ENCODE measurements around the gene TP63.

TP63 gene

GRCh38 chr3:189853906-189854305 lies 222.7 kb downstream of the TP63 start:
- no peak for DNase-seq (ENCODE audit: low spot score)

- no peak for DNase-seq (ENCODE audit: low spot score)
Measured at GRCh38 chr3:189860296-189860695, 229.1 kb downstream of the TP63 start.

DNA sequence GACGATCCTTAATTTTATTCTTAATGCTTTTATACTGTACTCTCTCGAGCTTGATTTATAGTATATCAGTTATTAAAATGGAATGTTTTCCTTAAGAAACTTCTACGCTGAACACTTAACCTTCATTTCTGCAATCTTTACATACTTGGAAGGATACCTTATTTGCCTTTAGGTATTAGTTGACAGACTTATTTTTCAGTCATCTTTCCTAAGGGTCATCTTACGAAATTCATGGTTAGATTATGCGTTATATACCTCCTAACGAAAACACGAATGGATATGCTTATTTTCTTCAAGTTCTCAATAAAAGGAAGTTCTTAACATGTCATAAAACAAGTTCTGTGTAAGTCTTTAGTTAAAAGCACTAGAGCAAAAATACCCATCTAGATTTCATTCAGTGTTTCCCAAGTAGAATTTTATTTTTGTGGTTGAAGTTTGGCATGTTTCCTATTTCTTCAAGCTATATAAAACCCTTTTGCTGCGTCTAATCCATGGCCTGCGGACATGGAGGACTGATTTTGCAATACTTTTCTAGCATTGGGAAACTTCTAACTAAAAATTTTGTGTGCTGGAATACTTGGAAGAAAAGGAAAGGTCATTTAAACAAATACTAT lies 231.3 kb downstream of the TP63 start:
- no peak for DNase-seq (ENCODE audit: low spot score)

GRCh38 chr3:189863031-189863430 lies 231.8 kb downstream of the TP63 start:
- no peak for DNase-seq (ENCODE audit: low spot score)

DNA sequence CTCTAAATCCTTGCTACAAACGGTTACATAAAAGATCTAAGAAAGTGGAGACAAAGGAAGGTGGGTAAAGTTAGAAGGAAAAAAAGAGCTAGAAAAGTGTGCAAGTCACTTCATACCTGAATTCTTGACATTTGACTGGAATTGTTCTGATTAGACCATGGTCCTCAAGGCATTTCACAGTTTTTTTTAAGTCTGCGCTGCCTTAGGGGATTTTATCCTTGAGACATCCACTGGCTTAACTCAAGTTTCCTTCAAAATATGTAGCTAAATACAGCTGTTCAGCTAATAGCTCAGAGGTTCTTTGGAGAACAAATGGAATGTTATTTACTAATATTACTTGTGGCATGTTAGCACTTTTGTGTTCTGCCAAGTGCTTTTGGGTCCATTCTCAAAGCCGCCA lies 236.9 kb downstream of the TP63 start:
- no peak for DNase-seq (ENCODE audit: low spot score)

- DNase-seq (ENCODE audit: low spot score): no peak
Measured at GRCh38 chr3:189869165-189869564, 238.0 kb downstream of the TP63 start.

DNA sequence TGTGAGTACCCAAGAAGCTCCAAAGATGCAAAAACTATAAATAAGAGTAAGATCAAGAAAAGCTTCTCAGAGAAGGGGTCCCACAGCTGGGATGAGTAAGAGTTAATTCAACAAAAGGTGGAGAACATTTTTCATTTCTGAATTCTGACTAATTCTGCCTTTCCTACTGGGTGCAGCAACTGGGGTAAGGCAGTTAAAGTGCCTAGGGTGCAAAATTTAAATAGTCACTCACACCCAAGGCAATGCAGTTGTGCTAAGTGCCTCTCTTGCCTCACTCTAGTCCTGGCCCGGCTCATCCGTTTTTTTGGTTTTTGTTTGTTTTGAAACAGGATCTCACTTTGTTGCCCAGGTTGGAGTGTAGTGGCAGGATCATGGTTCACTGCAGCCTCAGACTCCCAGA lies 240.2 kb downstream of the TP63 start:
- no peak for DNase-seq (ENCODE audit: low spot score)

DNA sequence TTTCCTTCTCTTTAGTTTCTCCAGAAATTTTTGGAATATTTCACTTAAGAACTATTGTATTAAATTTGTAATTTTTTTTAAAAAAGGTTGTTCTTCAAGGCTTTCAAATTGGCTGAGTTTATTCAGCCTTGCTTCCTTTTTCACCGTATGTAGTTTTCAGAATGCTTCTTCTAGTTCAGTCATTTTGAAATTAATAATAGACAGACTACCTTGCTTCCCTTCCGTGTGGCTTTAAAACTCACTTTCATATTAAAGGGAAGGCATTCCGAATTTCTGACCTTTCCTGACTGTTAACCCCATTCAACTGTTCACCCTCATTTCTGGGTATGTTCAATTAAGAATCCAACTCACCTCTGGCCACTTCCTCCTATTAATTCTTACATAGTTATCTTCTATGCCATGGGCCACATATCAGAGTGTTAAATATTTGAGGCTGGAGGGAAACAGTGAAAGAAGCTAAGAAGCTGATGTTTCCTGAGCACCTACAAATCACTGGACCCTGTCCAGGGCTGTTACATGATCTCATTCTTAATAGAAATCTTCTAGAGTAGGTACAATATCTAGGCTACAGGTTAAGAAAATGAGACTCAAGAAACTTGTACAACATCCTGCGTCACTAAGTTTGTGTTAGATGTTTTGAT lies 252.0 kb downstream of the TP63 start:
- no peak for DNase-seq (ENCODE audit: low spot score)

- DNase-seq (ENCODE audit: low spot score): no peak
Measured at GRCh38 chr3:189890496-189890895, 259.3 kb downstream of the TP63 start.

DNA sequence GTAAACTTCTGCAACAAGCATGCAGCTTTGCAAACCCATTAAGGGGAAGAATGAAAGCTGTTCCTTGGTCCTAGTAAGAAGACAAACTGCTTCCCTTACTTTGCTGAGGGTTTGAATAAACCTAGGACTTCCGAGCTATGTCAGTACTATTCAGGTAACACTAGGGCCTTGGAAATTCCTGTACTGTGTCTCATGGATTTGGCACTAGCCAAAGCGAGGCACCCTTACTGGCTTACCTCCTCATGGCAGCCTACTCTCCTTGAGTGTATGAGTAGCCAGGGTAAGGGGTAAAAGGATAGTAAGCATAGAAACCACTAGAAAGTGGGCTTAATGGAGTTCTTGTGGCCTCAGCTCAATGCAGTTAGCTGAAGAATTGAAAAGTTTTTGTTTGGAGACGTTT lies 265.3 kb downstream of the TP63 start:
- no peak for DNase-seq (ENCODE audit: low spot score)

GRCh38 chr3:189897406-189897805 lies 266.2 kb downstream of the TP63 start:
- DNase-seq (ENCODE audit: low spot score): no peak

DNA sequence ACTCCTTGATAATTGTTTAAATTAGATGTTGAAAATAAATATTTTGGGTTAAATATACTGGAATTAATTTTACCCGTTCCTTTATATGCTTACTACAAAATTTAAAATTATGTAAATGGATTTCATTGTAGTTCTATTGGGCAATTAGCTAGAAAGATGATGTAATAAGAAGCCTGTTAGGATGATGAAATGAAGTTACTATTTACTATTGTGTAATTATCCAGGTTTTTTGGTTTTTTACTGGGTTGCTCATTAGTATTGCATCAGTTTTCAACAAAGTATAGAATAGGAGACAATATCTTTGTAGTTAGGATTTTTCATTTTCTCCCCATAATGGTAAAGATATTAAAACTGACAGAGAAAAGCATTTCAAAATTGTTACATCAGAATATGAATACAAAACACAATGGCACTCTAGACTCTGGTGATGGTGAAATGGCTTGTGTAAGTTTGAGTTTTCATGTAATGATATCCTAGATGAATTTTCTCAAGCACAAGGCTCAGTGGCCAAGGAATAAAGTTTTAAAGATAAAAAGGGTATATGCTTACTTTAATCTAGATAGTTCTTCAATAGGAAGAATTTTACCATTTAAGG lies 267.5 kb downstream of the TP63 start:
- DNase-seq (ENCODE audit: low spot score): no peak

- DNase-seq (ENCODE audit: low spot score): no peak
Measured at GRCh38 chr3:189899186-189899585, 268.0 kb downstream of the TP63 start.

- DNase-seq (ENCODE audit: low spot score): no peak
Measured at GRCh38 chr3:189900578-189900977, 269.4 kb downstream of the TP63 start.

GRCh38 chr3:189901481-189901880 lies 270.3 kb downstream of the TP63 start:
- no peak for DNase-seq (ENCODE audit: low spot score)

- no peak for DNase-seq (ENCODE audit: low spot score)
Measured at GRCh38 chr3:189902230-189903186, 271.3 kb downstream of the TP63 start.

GRCh38 chr3:189903562-189904250 lies 272.5 kb downstream of the TP63 start:
- no peak for DNase-seq (ENCODE audit: low spot score)

- DNase-seq (ENCODE audit: low spot score): no peak
Measured at GRCh38 chr3:189907803-189908202, 276.6 kb downstream of the TP63 start.

DNA sequence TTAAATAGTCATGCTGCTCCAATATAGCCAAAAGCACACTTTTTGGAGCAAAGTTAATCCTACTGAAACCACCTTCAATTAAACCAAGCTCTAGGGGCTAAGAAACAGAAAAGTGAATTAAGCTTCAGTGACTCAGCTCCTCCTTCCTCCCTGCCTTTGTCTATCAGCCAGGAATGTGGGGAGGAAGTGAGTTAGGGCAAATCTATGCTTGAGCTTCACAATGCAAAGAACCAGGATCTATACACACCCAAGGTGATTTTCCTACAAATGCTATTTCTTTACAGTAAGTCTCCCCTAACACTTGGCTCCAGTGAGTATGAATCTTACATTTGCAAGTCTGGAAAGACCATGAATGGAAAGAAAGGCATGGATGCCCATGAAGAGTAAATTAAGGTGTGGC lies 277.5 kb downstream of the TP63 start:
- DNase-seq (ENCODE audit: low spot score): peak; percentile 5

GRCh38 chr3:189909139-189909538 lies 277.9 kb downstream of the TP63 start:
- DNase-seq (ENCODE audit: low spot score): no peak

DNA sequence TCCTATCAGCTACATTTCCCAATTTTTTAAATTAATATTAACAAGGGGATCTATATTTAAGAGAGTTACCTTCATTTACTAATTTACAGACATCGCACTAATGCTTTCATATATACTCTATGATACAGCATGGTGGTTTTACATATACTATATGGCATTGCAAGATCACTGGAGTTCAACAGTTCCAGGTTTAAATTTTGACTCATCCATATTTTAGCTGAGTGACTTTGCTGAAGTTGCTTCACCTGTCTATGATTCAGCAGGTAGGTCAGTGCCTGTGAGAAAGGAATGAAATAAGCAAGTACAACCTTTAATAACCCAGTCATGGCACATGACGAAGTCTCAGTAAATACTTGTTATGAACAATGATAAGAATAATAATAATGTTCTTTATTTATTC lies 278.4 kb downstream of the TP63 start:
- DNase-seq (ENCODE audit: low spot score): no peak

- DNase-seq (ENCODE audit: low spot score): no peak
Measured at GRCh38 chr3:189911001-189911400, 279.8 kb downstream of the TP63 start.

Measured in hepatic stellate cell (primary cell).